ENCODE measurements around the gene SLC27A6. TPM values are rescaled to one million over a fixed set of nuclear protein-coding genes. Genes with fewer than 3 reads are reported as not detected.

SLC27A6 gene
- total RNA-seq, 1 experiment from 2014 or later = 7.9 TPM

GRCh38 chr5:128919542-128919941, 45.7 kb upstream of the SLC27A6 start:
- intact Hi-C loops (cut with micrococcal nuclease) = no loop called here
- Histone ChIP-seq H2AFZ (ENCODE audit: low read depth, low read length, poor library complexity, severe bottlenecking) (no peak overlapping the region), H3K79me2 (ENCODE audit: insufficient read depth, low read length) (no peaks in the 10 kb centered on the region), H3K36me3 (ENCODE audit: control insufficient read depth in 1 of 2, insufficient read depth in 2 of 2, low read length in 2 of 2) (no peaks in the 10 kb centered on the region), H3K9ac (ENCODE audit: low read length) (no peak overlapping the region), H3K4me2 (ENCODE audit: low read length) (no peak overlapping the region), H3K27me3 (ENCODE audit: insufficient read depth, low read length) (no peaks in the 10 kb centered on the region), H3K4me1 (ENCODE audit: control insufficient read depth in 1 of 2, insufficient read depth in 2 of 2, low read length in 2 of 2) (peaks cover 9 to 14% of the 10 kb centered on the region in 2 experiments), H3K9me3 (ENCODE audit: control insufficient read depth in 1 of 2, insufficient read depth in 1 of 2, low read depth in 1 of 2, low read length in 2 of 2) (no peaks in the 10 kb centered on the region), H3K9me2 (ENCODE audit: insufficient read depth) (no peaks in the 10 kb centered on the region), H3K4me3 (replicated peaks in 1 of 2; ENCODE audit: low read depth in 1 of 2, low read length in 2 of 2) (no peak overlapping the region), H4K20me1 (ENCODE audit: insufficient read depth) (no peaks in the 10 kb centered on the region), H3K27ac (ENCODE audit: low read depth, low read length) (no peak overlapping the region)
- no peak for ATAC-seq
- TF ChIP-seq, protein P1, sequence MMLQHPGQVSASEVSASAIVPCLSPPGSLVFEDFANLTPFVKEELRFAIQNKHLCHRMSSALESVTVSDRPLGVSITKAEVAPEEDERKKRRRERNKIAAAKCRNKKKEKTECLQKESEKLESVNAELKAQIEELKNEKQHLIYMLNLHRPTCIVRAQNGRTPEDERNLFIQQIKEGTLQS (IDR thresholded peaks at IDR 0.05) = no peak
- no peak for TF ChIP-seq SIN3A (IDR thresholded peaks at IDR 0.05; ENCODE audit: low read depth)
- no peak for TF ChIP-seq EGR1 (IDR thresholded peaks at IDR 0.05; ENCODE audit: low read depth)
- TF ChIP-seq JUND (IDR thresholded peaks at IDR 0.05) = no peak
- no peak for TF ChIP-seq ZNF274 (IDR thresholded peaks at IDR 0.05; ENCODE audit: low read depth, low read length)
- no peak for TF ChIP-seq EZH2phosphoT487 (IDR thresholded peaks at IDR 0.05; ENCODE audit: borderline replicate concordance)
- TF ChIP-seq, protein P2, sequence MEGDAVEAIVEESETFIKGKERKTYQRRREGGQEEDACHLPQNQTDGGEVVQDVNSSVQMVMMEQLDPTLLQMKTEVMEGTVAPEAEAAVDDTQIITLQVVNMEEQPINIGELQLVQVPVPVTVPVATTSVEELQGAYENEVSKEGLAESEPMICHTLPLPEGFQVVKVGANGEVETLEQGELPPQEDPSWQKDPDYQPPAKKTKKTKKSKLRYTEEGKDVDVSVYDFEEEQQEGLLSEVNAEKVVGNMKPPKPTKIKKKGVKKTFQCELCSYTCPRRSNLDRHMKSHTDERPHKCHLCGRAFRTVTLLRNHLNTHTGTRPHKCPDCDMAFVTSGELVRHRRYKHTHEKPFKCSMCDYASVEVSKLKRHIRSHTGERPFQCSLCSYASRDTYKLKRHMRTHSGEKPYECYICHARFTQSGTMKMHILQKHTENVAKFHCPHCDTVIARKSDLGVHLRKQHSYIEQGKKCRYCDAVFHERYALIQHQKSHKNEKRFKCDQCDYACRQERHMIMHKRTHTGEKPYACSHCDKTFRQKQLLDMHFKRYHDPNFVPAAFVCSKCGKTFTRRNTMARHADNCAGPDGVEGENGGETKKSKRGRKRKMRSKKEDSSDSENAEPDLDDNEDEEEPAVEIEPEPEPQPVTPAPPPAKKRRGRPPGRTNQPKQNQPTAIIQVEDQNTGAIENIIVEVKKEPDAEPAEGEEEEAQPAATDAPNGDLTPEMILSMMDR (IDR thresholded peaks at IDR 0.05 in 2 of 3, conservative IDR thresholded peaks at IDR 0.05 in 1 of 3; ENCODE audit: borderline replicate concordance in 1 of 3, insufficient read depth in 1 of 3, low read depth in 2 of 3, low read length in 2 of 3) = no peak
- TF ChIP-seq SRF (IDR thresholded peaks at IDR 0.05; ENCODE audit: low read depth) = no peak
- ChIA-PET RAD21 (ENCODE audit: low non-redundant PET in 1 of 2, low total read pairs in 2 of 2, uncharacterized antibody in 2 of 2, unreplicated experiment in 2 of 2) (no interaction called here), CTCF (interaction anchor here (3.7 kb wide), 1 partner anchor 14 kb away, joined by 12 read pairs; no protein-coding TSS in a partner anchor), POLR2A (no interaction called here)
- no peak for DNase-seq (ENCODE audit: low read depth, low spot score)
- BruUV-seq (replicated peaks) = no TSS peak
